ENCODE data around the gene PDE11A.

Gene PDE11A

DNA sequence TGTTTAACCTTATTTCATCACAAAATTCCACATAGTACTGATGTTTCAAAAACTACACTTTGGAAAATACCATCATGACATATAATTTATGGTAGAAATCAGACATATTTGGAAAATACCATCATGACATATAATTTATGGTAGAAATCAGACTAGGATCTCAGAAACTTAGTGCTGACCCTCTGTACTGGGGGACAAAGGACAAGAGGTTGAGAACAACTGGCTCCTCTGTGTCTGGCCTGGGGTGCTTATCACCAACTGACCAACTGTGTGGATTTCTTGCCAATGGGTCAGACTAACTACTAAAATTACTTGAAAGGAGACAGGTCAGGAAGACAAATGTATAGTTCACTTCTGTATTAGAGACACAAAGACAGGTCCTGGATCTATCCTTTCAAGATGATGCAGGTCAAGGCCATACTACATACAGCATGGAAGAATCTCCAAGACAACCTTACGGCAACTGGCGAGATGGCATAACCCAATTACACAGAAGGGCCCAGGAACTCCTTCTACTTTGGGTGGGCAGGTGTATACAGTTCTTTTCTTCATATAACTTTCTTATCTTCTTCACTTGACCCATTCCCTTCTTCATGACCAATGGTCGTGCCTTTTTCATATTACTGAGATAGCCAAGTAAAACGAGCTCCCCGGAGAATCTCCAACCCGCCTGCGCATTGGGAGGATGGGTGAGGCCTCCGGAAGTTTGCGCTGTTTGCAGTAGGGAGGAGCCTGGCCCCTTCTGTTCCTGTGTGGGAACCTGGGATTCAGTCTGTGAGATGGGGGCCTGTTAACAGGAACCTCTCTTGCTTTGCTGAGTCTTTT is 389.5 kb downstream of the PDE11A start:
- DNase-seq, result no peak

DNA sequence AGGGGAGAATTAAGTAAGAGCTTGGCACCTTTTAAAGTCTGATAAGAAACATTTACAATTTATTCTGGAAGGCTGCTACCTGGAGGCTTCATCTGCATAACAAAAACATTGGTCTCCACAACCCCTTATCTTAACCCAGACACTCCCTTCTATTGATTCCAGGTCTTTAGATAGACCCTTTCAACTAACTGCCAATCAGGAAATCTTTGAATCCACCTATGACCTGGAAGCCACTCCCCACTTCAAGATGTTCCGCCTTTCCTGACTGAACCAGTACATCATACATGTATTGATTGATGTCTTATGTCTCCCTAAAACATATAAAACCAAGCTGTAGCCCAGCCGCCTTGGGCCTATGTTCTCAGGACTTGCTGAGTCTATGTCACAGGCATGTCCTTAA is 390.6 kb downstream of the PDE11A start:
- DNase-seq, result no peak

DNA sequence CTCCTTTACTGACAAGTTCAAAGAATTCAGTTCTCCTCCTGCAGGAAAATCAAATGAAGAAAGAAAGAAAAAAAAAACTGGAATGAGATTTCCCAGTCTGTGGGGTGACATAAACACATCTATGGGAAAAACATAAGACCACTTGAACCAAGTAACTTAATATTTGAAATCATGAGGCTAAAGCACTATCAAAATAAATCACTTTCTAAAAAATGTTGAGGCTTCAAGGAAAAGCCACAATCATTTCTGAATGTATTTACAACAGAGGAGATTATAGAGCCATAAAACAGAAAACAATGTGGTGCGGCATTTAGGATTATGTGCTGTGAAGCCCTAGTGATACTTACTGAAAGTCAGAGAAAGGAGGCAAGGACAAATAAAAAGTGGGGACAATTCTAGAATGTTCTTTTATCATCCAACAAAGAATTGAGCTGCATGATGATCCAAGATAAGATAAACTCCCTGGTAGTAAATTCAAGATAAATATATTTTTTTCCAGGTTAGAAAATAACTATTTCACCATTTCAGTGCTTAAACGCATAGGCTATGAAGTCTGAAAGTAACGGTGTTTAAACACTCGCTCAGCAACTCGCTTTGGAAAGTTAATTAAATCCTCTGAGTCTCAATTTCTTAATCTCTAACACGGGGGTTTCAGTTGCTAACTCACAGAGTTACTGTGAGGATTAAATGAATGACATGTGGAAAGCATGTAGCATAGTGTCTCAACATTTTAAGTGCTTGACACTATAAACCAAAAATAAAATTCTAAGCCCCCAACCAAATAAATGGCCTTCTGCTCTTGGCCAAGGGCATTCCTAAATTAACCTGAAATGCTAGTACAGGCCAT is 391.5 kb downstream of the PDE11A start:
- no peak for DNase-seq

DNA sequence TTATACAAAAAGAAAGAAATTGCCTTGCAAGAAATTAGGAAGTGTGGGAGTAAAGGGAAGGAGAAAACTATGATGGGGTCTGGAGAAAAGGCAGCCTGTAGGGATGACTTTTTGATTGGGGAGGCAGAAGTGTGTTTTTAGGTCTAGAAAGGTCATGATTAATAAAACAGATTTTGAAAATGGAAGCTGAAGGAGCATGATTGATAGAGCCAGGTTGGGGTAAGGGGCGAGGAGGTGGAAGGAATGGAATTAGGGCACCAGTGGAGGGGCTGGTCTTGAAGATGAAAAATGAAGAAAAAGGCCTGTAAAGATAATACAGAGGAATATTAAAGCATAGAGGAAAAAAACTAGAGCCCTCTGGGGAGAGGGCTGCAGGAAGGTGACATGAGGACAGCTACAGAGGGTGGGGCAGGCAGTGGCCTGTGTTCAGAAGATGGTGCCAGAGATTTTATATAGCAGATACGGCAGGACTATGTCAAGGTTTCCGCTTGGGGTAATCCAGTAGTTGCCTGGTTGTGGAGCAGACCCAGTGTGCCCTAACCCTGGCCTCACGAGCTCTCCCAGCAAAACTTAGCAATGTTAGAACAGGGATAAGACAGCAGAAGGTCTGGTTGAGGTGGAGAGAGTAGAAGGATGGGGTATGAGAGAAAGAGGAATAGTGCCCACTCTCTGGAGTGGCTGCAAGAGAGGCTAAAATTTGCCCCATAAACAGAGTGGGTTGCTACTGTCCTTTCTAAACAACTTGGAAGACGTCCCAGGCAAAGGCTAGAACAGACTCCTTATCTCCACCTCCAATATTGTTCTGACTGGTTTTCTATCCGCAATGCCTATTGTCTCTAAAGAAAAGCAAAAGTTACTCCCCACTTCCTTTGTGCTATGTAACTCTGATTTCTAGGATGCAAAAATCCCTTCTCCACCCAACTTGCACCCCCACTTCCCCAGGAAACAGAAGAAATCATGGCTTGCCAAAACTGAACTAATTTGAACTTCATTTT is 392.7 kb downstream of the PDE11A start:
- DNase-seq, result no peak

DNA sequence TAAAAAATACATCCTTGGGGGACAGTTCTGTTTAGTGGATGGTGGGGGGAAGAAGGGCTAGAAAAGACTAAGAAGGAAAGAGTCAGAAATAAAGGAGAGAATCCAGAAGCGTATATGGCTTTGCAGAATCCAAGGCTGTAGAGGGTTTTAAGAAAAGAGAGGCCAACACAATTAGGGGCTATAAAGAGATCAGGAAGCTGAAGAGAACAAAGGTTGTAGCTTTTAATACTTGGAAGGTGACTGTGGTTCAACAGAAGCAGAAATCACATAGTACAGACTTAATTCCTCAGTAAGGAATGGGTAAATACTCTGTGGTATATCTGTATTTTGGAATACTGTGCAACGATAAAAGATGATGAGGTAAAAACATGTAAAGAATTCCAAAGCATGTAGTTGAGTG is 393.6 kb downstream of the PDE11A start:
- DNase-seq, result no peak

DNA sequence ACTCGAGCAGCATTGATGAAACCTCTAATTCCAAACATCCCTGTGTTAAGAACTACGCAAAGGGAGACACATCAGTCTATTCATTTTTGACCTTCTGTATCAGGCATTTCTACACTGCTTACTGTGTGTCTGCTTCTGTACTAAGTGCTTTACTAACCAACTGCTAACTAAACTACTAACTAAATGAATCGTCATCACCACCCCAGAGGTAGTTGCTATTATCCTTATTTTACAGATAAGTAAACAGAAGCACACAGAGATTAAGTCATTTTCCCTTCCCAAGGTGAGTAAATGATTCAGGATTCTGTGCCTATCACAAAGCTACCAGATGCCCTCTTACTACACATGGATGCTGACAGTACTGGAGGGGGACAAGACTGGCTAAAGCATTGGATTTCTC is 395.9 kb downstream of the PDE11A start:
- DNase-seq, result no peak

DNA sequence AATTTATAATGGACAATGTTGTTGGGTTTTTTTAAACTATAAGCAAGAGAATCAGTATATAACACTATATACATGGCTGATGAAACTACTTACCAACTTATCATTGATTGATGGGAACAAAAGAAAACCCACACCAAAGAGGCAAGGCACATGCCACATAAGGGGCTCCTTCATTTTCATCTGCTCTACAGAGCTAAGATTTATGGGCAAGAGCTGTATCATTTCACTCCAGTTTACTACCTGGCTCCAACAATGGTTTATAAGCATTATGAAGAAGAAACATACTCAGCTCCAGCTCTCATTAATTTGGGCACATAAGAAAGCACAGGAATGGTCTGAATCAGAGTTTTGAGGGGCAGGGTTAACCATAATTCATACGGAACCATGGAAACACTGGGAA is 396.8 kb downstream of the PDE11A start:
- DNase-seq, result no peak

DNA sequence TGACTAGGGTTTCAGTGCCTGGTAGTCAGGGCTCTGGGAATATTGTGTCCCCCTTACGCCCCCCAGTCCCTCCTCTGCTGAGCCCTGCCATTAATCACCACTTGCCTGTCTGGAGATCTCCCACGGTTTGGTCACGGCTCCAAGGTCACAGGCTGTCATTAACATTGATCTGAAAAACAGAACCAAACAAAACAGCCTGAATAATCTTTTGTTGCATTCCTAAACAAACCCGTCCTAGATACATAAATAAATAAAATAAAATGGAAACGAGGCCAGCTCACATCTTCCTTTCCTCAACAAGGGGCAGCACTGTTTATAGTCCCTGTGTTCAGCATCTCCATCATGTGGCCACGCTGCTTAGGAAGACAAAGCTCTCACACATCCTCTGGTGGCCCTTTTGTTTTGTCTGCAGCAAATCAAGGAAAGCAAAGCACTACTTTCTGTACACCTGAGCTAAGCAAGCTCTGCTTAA is 397.2 kb downstream of the PDE11A start:
- DNase-seq, result no peak

DNA sequence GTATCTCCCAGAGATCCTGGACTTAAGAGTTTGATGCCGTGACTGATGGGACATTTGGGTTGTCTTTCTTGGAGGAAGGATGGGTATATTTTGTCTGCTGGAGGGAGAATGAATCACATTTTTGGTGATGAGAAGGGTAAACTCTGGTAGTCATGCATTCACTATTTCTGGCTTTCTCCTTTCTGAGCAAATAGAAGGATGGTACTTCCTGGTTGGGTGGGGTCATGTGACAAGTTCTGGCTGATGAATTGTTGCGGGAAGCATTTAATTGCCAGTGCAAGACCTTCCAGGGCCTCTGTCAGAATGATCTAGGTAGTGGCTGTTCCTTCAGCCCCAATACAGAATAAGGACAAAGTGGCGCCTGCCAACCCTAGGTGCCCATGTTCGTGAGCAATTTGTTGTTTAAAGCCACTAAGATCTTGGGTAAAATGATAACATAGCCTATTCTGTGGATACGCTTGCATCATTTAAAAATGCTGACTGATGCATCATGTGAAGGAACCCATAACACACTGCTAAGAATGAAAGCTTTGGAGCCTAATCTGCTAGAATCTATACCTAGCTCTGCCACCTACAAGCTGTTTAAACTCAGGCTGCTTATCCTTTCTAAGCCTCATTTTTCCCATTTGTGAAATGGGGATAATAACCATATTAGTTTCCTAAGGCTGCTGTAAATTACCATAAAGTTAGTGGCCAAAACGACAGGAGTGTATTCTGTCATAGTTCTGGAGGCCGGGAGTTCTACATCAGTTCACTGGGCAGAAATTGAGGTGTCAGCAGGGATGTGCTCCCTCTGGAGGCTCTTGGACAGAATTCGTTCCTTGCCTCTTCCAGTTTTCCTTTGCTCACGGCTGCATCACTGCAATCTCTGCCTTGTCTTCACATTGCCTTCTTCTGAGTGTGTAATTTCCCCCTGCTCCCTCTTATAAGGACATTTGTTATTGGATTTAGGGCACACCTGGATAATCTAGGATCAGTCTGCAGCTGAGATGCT is 398.7 kb downstream of the PDE11A start:
- DNase-seq, result no peak

DNA sequence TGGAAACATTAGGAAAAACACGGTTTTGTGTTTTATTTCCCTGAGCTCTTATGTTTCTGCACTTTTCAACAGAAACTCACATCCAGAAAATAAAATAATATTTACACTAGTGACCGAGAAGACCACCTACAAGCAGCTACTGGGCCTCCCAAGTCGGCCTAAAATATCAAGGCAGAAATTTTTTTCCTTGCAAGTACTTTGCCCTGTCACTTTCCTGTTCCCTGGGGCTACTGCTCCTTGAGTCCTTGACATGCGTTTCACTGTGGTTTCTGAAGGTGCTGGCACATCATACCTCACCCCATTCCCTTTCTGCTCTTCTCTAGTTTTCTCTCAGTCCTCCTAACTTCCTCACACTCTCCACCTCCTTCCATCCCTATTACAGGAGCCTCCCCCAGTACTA is 400.9 kb downstream of the PDE11A start:
- DNase-seq, result no peak

DNA sequence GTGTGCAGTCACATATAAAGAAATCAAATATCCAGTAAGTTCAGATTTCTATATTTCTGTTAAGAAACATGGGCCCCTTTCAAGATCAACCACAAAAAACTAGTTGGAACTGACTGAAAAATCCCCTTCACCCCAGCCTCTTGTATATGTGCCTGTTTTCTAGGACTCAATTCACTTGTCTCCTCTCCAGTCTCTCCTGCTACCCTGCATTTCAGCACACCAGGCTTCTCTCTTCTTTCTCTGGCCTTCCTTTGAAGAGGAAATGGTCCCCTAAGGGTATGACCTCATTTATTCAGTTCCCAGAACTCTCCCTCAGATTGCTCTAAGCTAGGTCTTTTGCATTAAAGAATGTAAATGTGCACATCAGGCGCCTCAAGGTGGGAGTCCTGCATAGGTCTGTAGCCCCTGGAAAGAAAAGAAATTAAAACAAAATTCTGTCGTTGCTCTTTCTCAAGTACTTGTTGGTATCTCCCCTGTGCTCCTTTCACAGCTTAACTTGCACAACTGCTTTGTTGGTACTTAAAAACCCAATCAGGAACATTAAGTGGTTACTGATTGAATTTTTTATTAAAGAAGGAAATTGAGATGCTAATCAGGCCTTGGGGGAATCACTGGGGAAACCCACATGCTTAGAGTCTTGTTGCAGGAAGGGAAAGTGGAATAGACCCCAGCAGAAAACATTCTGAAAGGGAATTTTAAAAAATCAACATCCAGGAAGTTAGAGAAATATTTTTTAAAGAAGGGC is 401.6 kb downstream of the PDE11A start:
- no peak for DNase-seq

DNA sequence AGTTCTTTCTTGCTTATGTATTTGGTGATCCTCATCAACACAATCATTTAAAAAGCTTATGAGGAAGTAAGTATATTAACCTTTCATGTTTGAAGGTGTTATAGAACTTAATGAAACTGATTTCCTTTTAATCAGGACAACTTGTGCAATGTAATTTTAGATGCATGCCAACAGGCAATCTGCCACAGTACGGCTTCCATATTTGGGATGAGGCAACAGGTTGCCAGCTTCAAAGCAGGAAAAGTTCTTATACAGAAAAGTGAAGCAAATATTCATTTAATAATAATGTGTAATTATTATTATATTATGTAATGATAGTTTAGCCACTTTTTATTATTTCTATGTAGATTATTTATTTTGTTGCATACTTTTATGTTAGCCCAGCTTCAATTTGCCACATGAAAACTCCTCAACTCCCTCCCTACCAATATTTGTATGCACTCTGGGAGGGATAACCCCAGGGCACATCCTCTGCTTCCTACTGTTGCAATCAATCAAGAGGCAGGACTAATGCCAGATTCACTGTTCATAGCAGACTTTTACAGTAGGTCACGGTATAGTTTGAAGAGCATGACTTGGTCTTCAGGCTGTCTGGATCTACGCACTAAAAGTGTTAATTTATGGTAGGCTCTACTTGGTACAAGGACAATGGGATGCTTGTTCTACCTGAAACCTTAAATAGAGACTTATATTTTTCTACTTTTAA is 402.8 kb downstream of the PDE11A start:
- no peak for DNase-seq

DNA sequence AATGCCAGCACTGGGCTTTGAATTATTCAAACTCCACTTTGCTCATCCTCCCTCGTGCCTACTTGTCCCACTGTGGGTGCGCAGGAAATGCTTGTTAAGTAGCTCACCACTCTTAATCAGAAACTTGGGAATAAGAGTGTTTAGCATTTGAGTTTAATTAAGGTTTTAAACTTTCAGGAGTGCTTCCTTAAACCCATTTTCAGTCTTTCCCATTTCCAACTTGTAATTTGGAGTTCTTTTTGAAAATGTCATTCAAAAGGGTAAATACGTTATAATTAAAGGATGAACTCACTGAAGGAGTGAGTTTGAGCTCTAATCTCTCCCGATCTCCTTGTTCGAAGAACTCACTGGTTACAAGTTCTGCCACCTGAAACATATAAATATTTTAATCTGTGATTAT is 403.4 kb downstream of the PDE11A start:
- no peak for DNase-seq

DNA sequence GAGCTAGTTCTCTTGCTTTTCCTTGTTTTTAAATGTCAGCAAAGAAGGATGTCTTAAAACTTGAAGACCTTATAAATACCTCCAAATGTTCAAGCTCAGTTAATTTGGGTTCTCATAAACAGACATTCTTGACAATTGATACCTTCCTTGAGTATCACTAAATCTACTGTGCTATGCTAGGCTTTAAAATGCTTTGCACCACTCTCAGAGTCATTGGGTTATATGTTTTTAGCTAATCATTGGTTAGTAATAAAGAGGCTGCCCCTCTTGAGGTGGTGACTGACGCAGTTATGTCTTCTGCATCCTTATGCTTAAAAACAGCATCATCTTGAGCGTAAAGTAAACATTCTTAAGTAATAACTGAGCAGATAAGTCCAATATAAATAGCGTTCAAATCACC is 404.0 kb downstream of the PDE11A start:
- no peak for DNase-seq

DNA sequence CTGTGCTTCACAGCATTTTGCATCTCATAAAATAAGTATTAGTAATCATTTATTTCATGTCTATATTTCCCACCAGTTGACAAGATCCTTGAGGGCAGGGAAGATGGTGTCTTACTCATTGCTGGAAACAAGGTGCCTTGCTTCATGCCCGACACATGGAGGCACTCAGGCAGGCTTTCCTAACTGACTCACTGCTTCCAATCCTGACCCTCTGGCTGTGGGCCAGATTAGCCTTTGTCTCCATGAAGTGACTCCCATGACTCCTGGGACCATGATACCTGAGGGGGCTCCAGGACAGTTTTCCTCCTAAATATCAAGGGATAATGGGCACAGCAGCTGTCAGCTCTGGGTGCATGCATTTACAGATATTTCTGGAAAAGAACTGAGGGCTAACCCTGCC is 405.0 kb downstream of the PDE11A start:
- no peak for DNase-seq

DNA sequence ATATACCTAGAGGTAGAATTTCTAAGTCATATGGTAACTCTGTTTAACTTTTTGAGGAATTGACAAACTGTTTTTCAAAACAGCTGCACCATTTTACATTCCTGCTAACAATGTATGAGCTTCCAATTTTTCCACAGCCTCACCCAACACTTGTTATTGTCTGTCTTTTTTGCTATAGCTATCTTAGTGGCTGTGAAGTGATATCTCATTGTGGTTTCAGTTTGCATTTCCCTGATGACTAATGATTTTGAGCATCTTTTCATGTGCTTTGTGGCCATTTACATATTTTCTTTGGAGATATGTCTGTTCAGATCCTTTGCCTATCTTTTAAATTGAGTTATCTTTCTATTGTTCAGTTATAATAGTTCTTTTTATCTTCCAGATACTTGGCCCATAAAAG is 406.2 kb downstream of the PDE11A start:
- no peak for DNase-seq

DNA sequence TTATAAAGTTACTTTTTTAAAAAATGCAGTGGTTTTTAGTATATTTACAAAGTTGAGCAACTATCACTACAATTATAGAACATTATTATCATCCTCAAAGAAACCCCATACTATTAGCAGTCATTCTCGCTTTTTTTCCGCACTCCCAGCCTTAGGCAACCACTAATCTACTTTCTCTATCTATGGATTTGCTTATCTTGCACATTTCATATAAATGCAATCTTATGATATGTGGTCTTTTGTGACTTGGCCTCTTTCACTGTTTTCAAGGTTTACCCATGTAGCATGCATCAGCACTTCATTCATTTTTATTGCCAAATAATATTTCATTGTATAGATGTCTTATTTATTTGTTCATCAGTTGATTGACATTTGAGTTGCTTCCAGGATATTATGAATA is 406.6 kb downstream of the PDE11A start:
- DNase-seq, result no peak

DNA sequence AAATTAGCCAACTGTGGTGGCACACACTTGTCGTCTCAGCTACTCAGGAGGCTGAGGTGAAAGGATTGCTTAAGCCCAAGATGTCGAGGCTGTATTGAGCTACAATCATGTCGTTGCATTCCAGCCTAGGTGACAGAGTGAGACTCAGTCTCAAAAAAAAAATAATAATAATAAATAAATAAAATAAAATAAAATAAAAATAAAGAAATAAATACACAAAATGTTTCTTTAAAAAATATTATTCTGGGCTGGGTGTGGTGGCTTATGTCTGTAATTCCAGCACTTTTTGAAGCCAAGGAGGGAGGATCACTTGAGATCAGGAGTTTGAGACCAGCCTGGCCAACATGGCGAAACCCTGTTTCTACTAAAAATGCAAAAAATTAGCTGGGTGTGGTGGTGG is 407.2 kb downstream of the PDE11A start:
- DNase-seq, result no peak

DNA sequence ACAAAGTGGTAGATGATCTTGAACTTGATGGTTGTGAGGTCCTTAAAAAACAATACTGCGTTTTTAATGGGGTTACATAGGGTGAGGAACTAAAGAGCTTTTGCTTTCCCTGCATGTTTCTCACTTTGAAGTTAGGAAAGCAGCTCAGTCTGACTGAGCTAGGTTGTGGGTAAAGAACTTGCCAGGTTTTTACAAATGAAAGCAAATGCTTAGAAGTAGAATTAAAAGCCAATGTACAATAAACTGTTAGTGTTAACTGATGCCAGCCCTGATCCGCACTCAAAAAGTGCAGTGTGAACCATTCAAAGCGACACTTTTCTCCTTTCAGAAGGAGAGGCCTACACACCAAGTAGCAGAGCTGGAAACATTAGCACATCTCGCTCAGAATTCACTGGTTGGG is 409.7 kb downstream of the PDE11A start:
- no peak for DNase-seq

DNA sequence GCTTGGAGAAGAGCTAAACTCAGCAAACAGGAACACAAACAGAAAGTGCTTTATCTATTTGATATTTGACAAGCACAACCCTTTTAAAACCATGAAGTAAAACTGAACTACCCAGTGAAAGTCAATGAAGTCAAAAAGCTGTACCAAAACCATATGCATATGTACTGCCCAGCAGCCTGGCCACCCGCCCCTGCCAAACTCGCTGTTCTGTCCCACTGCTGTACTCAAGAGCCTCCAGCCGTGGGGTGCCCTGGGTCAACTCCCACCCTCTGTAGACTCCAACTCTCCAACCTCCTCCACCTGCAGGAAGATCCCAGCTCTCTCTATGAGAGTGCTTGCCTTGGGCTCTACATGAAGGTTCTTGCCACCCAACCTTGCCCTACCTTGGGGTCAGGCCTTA is 411.8 kb downstream of the PDE11A start:
- DNase-seq, result no peak

All from CD4-positive, alpha-beta T cell treated with Interleukin-10 for 1 hour (primary cell).